K562 (cell line): ENCODE measurements around the gene ALS2CL. TPM values are rescaled to one million over a fixed set of nuclear protein-coding genes. Genes with fewer than 3 reads are reported as not detected.

Source experiments
- CUX1 ChIP-seq: fragments of 200-800 bp; sonication (Bioruptor generic); IDR thresholded peaks from 2 replicates; pipeline ENCODE4 v1.6.1; 2016; ENCODE audit warnings: missing genetic modification characterization, missing compliant biosample characterization
- HDAC2 ChIP-seq: fragments of 450-650 bp; IDR thresholded peaks from 2 replicates; pipeline ENCODE4 v1.6.1; 2016; ENCODE audit warnings: mild to moderate bottlenecking
- HNRNPH1 ChIP-seq: fragments of 200-400 bp; formaldehyde crosslinking; optimal IDR thresholded peaks from 2 replicates; pipeline ENCODE3; 2017; ENCODE audit warnings: low read depth, mild to moderate bottlenecking, low read length, moderate library complexity
- NR2C2 ChIP-seq, 2 experiments: fragments of 200-800 bp in 1 of 2; sonication (Bioruptor generic) in 1 of 2; sonication (generic) in 1 of 2; formaldehyde crosslinking in 1 of 2; IDR thresholded peaks; 2 replicates each; pipeline versions ENCODE4 v1.6.1 to v1.8.0; 2016 to 2022; ENCODE audit warnings: mild to moderate bottlenecking in 1 of 2, missing compliant biosample characterization in 1 of 2, missing genetic modification characterization in 1 of 2, missing genetic modification reagents in 1 of 2
- PBX2 ChIP-seq, 2 experiments: IDR thresholded peaks in 1 of 2; conservative IDR thresholded peaks in 1 of 2; 2 replicates each; pipeline ENCODE4 v1.6.1; 2016; ENCODE audit warnings: low read depth in 2 of 2, mild to moderate bottlenecking in 1 of 2, missing compliant biosample characterization in 1 of 2, missing genetic modification characterization in 1 of 2, moderate library complexity in 1 of 2
- PTBP1 ChIP-seq: fragments of 200-400 bp; formaldehyde crosslinking; IDR thresholded peaks from 2 replicates; pipeline ENCODE4 v1.6.1; 2017; ENCODE audit warnings: low read depth, low read length
- RBFOX2 ChIP-seq: fragments of 200-400 bp; formaldehyde crosslinking; IDR thresholded peaks from 2 replicates; pipeline ENCODE4 v1.6.1; 2017; ENCODE audit warnings: low read depth, mild to moderate bottlenecking, low read length, moderate library complexity
- SMAD1 ChIP-seq: fragments of 150-350 bp; IDR thresholded peaks from 2 replicates; pipeline ENCODE4 v1.6.1; 2014; ENCODE audit warnings: low read length, low read depth; ENCODE audit not compliant: partially characterized antibody
- SMARCC2 ChIP-seq: fragments of 450-650 bp; IDR thresholded peaks from 2 replicates; pipeline ENCODE4 v1.6.1; 2017; ENCODE audit warnings: antibody characterized with exemption, moderate library complexity, mild to moderate bottlenecking, low read depth
- TAF1 ChIP-seq: IDR thresholded peaks from 2 replicates; pipeline ENCODE4 v1.6.1; 2011; ENCODE audit warnings: mild to moderate bottlenecking, low read length, moderate library complexity; ENCODE audit not compliant: insufficient read depth, control insufficient read depth, severe bottlenecking; ENCODE audit errors: extremely low read depth
- ZNF146 ChIP-seq: IDR thresholded peaks from one replicate; pipeline ENCODE4 v1.6.1; 2018; ENCODE audit warnings: missing compliant biosample characterization; ENCODE audit not compliant: unreplicated experiment
- polyA plus RNA-seq, 8 experiments: library from polyadenylated mRNA; depleted of rRNA in 4 of 8; stranded (reverse) in 5 of 8; unstranded in 3 of 8; fragments of >200 nt; fragmentation: Nextera tagmentation in 2 of 8; fragmentation: Illumina TruSeq in 1 of 8; extraction: Ambion mirVana in 2 of 8; extraction: Trizol in 1 of 8; gene quantifications; 2 replicates each; pipeline versions ENCODE4 v1.2.1 to v1.2.3, GENCODE V29; 2011 to 2014; ENCODE audit warnings: inconsistent platforms in 1 of 8, missing spikeins in 1 of 8
- total RNA-seq, 7 experiments: library from RNA; depleted of rRNA in 6 of 7; stranded (reverse); fragments of >200 nt in 6 of 7; fragmentation: Illumina TruSeq in 2 of 7; extraction: Trizol in 2 of 7; gene quantifications; 2 replicates each; pipeline versions ENCODE4 v1.2.1 to v1.2.3, GENCODE V29; 2011 to 2021; ENCODE audit warnings: low replicate concordance in 1 of 7
- TF ChIP-seq, protein P1 (sequence below): fragments of 450-650 bp; IDR thresholded peaks from 2 replicates; pipeline ENCODE4 v1.6.1; 2016
- TF ChIP-seq, protein P2 (sequence below): sonication (generic); formaldehyde crosslinking; IDR thresholded peaks from 2 replicates; pipeline ENCODE4 v1.8.1; 2023; ENCODE audit warnings: mild to moderate bottlenecking, missing genetic modification reagents

ALS2CL gene
- total and polyA plus RNA-seq, 9 of the 15 experiments (the other 6 are each of a cell fraction or from before 2014, with no cell fraction given): 0.03 to 0.13 (median 0.05) TPM; not detected in 3

DNA sequence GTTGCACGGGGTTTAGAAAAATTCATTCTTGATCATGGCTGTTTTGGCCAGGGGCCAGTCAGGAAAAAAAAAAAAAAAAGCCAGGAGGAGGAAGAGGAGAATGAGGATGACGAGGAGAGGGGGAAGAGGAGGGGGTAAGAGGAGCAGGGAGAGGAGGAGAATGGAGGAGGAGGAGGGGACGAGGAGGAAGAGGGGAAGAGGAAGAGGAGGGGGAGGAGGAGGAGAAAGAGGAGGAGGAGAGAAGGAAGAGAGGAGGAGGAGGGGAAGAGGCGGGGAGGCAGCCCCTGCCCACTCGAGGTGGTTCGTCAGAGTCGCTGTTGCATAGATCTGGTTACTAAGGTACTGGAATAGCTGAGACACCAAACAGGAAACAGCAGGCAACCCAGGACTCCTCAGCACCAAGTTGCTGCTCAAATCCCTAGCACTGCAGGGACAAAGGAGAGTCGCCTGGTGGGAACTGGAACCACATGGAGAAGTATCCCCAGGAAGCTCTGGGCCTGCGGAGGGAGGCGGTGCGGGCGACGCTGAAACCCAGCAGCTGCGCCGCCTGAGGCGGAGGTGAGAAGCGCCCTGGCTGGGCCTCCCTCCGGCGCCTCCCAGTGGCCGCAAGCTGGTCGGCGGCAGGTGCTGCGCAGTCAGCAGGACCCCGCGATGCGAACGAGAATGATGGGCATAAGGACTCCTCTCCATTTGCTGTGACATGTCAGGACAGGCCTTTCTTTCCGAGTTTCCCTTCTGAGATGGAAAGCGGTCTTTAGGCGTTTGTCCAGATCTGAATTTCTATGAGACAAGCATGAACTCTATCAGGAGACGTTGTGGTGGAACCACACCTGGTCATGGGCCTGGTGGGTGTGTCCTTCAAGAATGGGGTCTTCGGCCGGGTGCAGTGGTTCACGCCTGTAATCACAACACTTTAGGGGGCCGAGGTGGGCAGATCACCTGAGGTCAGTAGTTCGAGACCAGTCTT, 63.6 kb downstream of the ALS2CL start (continued):
- TF ChIP-seq PBX2 (CRISPR knock-in tag; IDR thresholded peaks at IDR 0.05; ENCODE audit: low read depth) (no peak), PBX2 (tag; conservative IDR thresholded peaks at IDR 0.05; ENCODE audit: low read depth) (no peak), NR2C2 (CRISPR knock-in tag; IDR thresholded peaks at IDR 0.05) (0 out of 2 replicates have a peak, but pooled peaks have one; percentile 48), NR2C2 (tag; IDR thresholded peaks at IDR 0.05) (no peak), PTBP1 (no peak), TAF1 (no peak), ZNF146 (CRISPR knock-in tag) (no peak), HDAC2 (0 out of 2 replicates have a peak, but pooled peaks have one; percentile 33), CUX1 (CRISPR knock-in tag) (no peak), HNRNPH1 (no peak), SMARCC2 (no peak), RBFOX2 (peak; percentile 59), SMAD1 (no peak)
- TF ChIP-seq, protein P1, sequence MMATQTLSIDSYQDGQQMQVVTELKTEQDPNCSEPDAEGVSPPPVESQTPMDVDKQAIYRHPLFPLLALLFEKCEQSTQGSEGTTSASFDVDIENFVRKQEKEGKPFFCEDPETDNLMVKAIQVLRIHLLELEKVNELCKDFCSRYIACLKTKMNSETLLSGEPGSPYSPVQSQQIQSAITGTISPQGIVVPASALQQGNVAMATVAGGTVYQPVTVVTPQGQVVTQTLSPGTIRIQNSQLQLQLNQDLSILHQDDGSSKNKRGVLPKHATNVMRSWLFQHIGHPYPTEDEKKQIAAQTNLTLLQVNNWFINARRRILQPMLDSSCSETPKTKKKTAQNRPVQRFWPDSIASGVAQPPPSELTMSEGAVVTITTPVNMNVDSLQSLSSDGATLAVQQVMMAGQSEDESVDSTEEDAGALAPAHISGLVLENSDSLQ: no peak
- TF ChIP-seq, protein P2, sequence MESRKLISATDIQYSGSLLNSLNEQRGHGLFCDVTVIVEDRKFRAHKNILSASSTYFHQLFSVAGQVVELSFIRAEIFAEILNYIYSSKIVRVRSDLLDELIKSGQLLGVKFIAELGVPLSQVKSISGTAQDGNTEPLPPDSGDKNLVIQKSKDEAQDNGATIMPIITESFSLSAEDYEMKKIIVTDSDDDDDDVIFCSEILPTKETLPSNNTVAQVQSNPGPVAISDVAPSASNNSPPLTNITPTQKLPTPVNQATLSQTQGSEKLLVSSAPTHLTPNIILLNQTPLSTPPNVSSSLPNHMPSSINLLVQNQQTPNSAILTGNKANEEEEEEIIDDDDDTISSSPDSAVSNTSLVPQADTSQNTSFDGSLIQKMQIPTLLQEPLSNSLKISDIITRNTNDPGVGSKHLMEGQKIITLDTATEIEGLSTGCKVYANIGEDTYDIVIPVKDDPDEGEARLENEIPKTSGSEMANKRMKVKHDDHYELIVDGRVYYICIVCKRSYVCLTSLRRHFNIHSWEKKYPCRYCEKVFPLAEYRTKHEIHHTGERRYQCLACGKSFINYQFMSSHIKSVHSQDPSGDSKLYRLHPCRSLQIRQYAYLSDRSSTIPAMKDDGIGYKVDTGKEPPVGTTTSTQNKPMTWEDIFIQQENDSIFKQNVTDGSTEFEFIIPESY (CRISPR knock-in tag): 0 out of 2 replicates have a peak, but pooled peaks have one; percentile 41
